NCI-H2081 treated with DMSO at 0.1 percent for 48 hours (cell line): ENCODE measurements around the gene BCCIP.

Source experiments
- DNase-seq: peaks from one replicate; lab custom pipeline; 2025; lab: John Stamatoyannopoulos, UW

The BCCIP gene

GRCh38 chr10:125844751-125845221, 21.4 kb downstream of the BCCIP start:
- DNase-seq, result no peak

GRCh38 chr10:125845617-125846016, 22.3 kb downstream of the BCCIP start:
- DNase-seq, result no peak

- no peak for DNase-seq
These were observed 23.5 kb downstream of the BCCIP start for GRCh38 chr10:125846894-125847293.

GRCh38 chr10:125848371-125848770, 25.0 kb downstream of the BCCIP start:
- no peak for DNase-seq

- DNase-seq, result no peak
These were observed 25.5 kb downstream of the BCCIP start for GRCh38 chr10:125848857-125849256.

GRCh38 chr10:125849448-125849847, 26.1 kb downstream of the BCCIP start:
- DNase-seq, result no peak

- DNase-seq, result no peak
These were observed 27.7 kb downstream of the BCCIP start for GRCh38 chr10:125850766-125851731.

GRCh38 chr10:125852487-125852886, 29.1 kb downstream of the BCCIP start:
- no peak for DNase-seq

- DNase-seq, result no peak
These were observed 33.9 kb downstream of the BCCIP start for GRCh38 chr10:125857185-125857760.

- no peak for DNase-seq
These were observed 35.9 kb downstream of the BCCIP start for GRCh38 chr10:125859128-125859817.

- DNase-seq, result no peak
These were observed 41.8 kb downstream of the BCCIP start for GRCh38 chr10:125865120-125865519.

GRCh38 chr10:125866421-125867029, 43.2 kb downstream of the BCCIP start:
- no peak for DNase-seq

- DNase-seq, result no peak
These were observed 45.1 kb downstream of the BCCIP start for GRCh38 chr10:125868372-125868975.

GRCh38 chr10:125871338-125871737, 48.0 kb downstream of the BCCIP start:
- DNase-seq, result no peak

GRCh38 chr10:125878957-125879835, 55.9 kb downstream of the BCCIP start:
- no peak for DNase-seq

GRCh38 chr10:125880719-125881118, 57.4 kb downstream of the BCCIP start:
- no peak for DNase-seq

GRCh38 chr10:125881192-125881591, 57.8 kb downstream of the BCCIP start, which contains the start of gene DHX32:
Gene DHX32 (minus strand): TSS chr10:125881292. CDS start chr10:125880824, 468 bp downstream.
- DNase-seq, result no peak

GRCh38 chr10:125882596-125882995, 59.2 kb downstream of the BCCIP start:
- DNase-seq, result no peak

- no peak for DNase-seq
These were observed 59.9 kb downstream of the BCCIP start for GRCh38 chr10:125883211-125883610.
